GM12872 (cell line): ENCODE results near the gene TEX264.

ENCODE experiments used
- CTCF ChIP-seq: IDR thresholded peaks from 3 replicates; pipeline ENCODE4 v1.5.1; 2011; ENCODE audit warnings: low read depth, mild to moderate bottlenecking, low read length, moderate library complexity; ENCODE audit not compliant: insufficient read depth

TEX264 gene

GRCh38 chr3:51712963-51713362 lies 41.9 kb downstream of the TEX264 start:
- TF ChIP-seq CTCF: no peak

DNA sequence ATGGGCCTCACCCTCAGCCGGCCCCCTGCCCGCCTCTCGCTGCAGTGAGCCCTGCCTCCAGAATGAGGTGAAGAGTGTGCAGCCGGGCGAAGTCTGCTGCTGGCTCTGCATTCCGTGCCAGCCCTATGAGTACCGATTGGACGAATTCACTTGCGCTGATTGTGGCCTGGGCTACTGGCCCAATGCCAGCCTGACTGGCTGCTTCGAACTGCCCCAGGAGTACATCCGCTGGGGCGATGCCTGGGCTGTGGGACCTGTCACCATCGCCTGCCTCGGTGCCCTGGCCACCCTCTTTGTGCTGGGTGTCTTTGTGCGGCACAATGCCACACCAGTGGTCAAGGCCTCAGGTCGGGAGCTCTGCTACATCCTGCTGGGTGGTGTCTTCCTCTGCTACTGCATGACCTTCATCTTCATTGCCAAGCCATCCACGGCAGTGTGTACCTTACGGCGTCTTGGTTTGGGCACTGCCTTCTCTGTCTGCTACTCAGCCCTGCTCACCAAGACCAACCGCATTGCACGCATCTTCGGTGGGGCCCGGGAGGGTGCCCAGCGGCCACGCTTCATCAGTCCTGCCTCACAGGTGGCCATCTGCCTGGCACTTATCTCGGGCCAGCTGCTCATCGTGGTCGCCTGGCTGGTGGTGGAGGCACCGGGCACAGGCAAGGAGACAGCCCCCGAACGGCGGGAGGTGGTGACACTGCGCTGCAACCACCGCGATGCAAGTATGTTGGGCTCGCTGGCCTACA lies 44.4 kb downstream of the TEX264 start:
- no peak for TF ChIP-seq CTCF

DNA sequence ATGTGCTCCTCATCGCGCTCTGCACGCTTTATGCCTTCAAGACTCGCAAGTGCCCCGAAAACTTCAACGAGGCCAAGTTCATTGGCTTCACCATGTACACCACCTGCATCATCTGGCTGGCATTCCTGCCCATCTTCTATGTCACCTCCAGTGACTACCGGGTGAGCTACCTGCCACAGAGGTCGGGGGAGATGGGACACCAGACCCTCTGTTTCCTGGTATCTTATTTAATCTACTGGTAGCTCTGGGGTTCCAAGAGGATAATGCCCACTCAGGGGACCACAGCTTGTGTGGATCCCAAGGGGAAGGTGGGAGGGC lies 44.9 kb downstream of the TEX264 start:
- TF ChIP-seq CTCF: no peak

DNA sequence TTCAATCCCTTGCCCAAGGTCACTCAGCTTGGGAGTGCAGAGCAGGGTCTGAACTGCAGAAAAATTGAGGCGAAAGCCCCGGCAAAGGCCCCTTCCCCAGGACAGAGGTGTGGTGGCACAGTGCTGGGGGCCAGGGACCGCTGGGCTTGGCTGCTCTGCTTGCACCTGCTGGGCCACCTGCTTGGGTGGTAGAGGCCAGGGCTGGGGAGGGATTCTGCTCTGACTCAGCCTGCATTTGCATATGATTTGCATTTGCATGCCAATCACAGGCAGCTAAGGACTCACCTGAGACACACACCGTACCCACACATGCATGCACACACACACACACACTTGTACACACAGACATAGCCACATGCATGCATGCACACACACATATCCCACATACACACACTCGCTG lies 45.8 kb downstream of the TEX264 start:
- TF ChIP-seq CTCF: no peak

GRCh38 chr3:51717446-51717845 lies 46.4 kb downstream of the TEX264 start:
- no peak for TF ChIP-seq CTCF

- no peak for TF ChIP-seq CTCF
These were observed 46.9 kb downstream of the TEX264 start for GRCh38 chr3:51717947-51718346.

- peak; percentile 97 for TF ChIP-seq CTCF
These were observed 47.7 kb downstream of the TEX264 start for GRCh38 chr3:51718547-51719409.
